H54 (cell line): ENCODE data around the gene COMMD3.
A peak's percentile ranks its signal among the peaks of the same experiment; 100 is the strongest.

Experiments
- DNase-seq: peaks from one replicate; pipeline ENCODE4 v3.0.0; 2011; ENCODE audit warnings: low spot score, mixed read lengths; ENCODE audit not compliant: insufficient read length
- FAIRE-seq: peaks from 3 replicates; lab custom pipeline; 2011; peaks lifted over from hg19 to GRCh38; lab: Jason Lieb, UNC
- POLR2A ChIP-seq: IDR thresholded peaks from 2 replicates; pipeline ENCODE4 v1.6.1; 2011; ENCODE audit warnings: low read depth, mild to moderate bottlenecking, low read length

Gene COMMD3

GRCh38 chr10:22310928-22311327 is 5.3 kb upstream of the COMMD3 start:
- TF ChIP-seq POLR2A = no peak
- DNase-seq = no peak
- no peak for FAIRE-seq

DNA sequence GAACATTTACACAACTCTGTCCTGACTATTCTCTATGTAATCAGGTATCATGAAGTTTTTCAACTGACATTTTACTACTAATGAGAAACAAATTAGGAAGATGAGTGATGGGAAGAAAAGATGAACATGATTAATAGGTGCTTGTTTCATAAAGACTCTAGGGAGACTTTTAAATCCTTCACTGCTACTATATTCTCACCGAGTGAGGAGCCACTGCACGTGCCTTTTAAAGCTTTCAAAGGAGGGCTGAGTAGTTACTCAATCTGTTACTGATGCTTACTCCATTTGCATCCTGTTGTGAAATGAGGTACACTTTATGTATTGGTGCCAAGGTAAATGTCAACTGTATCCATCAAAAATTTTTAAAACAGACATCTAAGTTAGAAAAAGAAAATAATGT is 1.3 kb upstream of the COMMD3 start:
- no peak for DNase-seq
- no peak for FAIRE-seq

GRCh38 chr10:22315455-22316285 is 518 bp upstream of the COMMD3 start:
- no peak for TF ChIP-seq POLR2A
- peak; percentile 23 for FAIRE-seq

More for the DNA sequence above, 1.3 kb upstream of the COMMD3 start:
- no peak for TF ChIP-seq POLR2A

DNA sequence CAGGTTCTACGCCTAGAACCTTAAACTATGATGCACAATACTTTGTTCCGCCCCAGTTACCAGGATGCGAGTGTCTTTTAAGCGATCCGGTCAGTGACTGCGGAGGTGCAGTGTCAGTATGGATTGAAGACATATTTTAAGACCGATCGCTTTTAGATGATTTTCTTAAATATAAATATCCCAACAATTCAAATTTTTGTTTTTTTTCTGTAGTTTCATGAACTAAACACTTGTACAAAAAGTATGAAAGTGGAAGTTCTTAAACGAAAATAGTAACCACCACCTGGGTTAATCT is 835 bp downstream of the COMMD3 start:
- TF ChIP-seq POLR2A = no peak
- DNase-seq = no peak
- peak; percentile 83 for FAIRE-seq

More at GRCh38 chr10:22315455-22316285, 518 bp upstream of the COMMD3 start:
- DNase-seq = no peak

DNA sequence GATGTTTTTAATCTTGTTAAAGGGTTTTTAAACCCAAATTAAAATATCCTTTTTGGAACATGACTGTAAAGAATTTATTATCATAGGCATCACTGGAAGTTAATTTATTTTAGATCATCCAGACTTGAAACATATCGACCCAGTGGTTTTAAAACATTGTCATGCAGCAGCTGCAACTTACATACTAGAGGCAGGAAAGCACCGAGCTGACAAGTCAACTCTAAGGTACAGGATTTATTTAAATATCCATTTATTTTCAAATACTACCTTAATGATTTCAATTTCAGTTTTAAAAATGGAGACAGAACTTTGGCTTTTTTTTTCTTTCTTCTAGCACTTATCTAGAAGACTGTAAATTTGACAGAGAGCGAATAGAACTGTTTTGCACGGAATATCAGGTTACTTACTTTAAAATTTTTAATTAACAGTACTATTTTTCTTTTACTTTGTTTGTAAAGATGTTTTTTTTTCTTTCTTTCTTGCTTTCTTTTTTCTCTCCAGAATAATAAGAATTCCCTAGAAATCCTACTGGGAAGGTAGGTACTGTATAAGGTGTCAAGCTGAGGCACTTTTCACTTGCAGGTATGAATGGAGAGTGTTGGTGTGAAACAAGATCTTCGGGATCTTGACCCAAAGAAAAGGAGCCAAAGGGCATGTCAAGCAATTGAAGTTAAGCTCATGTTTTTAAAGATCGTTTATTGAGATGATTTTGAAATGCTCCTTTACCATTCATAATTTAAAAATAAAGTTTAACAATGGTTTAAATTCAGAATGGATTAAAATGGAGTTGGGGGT is 1.8 kb downstream of the COMMD3 start:
- FAIRE-seq = no peak
- no peak for TF ChIP-seq POLR2A
- DNase-seq = no peak

DNA sequence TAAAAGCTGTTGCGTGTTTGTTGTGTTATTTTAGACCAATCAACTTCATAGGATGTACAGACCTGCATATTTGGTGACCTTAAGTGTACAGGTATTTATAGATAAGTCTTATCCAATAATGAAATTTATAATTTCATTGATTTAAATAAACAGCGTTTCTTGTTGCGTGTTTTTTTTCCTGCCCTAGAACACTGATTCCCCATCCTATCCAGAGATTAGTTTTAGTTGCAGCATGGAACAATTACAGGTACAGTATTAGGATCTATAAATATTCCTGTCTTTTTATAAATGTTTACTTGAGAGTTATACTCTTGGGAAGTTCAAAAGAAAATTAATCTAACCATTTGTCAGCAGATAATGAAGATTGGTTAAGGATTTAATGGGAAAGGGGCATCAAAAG is 2.6 kb downstream of the COMMD3 start:
- no peak for DNase-seq

DNA sequence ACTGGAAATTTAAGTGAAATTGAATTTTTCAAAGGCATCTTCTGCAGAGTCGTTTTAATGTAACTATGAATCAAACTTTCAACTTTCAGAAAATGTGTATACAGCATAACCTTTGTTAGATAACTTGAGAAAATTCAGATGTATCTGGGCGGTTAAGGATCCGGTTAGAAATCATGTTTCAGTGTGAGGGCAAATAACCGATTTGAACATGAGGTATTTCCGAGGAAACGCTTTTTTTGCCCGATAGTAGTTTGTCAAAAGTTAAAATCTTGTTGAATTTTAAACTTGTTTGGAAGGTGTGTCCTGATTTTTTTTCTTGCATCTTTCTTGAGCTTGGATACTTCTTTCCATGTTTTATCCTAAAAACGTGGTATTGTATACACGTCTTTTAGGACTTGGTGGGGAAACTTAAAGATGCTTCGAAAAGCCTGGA is 3.4 kb downstream of the COMMD3 start:
- TF ChIP-seq POLR2A = no peak
- peak; percentile 45 for FAIRE-seq

More for the DNA sequence above, 2.6 kb downstream of the COMMD3 start:
- TF ChIP-seq POLR2A = no peak
- no peak for FAIRE-seq

GRCh38 chr10:22319980-22320558 is 3.9 kb downstream of the COMMD3 start:
- DNase-seq = no peak
- TF ChIP-seq POLR2A = no peak
- peak; percentile 15 for FAIRE-seq

More for the DNA sequence above, 3.4 kb downstream of the COMMD3 start:
- DNase-seq = no peak

DNA sequence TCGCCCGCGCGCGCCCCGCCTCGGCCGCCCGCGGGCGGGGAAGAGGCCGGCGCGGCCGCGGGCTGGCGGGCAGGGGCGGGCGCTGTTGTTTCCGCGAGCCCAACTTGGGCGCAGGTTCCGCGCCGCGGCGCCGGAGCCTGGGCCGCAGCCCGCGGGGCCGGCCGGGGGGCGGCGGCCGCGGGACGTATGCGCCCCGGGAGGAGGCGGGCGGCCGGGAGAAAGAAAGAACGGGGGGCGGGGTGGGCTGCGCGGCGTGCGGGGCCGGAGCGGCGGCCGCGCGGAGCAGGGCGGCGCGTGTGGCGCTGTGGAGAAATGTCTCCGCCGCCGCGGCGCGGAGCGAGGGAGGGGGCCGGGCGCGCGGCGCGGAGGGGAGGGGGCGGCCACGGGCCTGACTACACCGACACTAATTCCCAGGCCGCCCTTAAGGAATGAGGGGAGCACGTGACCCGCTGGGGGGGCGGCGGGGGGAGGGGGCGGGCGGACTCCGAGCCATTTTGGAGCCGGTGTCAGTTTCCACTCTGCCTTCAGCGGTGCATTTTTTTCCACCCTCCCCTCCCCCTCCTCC is 4.5 kb downstream of the COMMD3 start, which contains the start of gene BMI1:
BMI1 (plus strand) TSS at position 509 of the 565 bp plus-strand sequence. CDS start 5,351 bp downstream, outside the sequence.
- peak; percentile 45 for TF ChIP-seq POLR2A
- FAIRE-seq (no peak), DNase-seq (peak; percentile 90)

- FAIRE-seq (no peak), DNase-seq (peak; percentile 68)
- TF ChIP-seq POLR2A = peak; percentile 63
These were observed 5.2 kb downstream of the COMMD3 start for GRCh38 chr10:22321156-22321923.

GRCh38 chr10:22321924-22322640 is 5.9 kb downstream of the COMMD3 start:
- DNase-seq (no peak), FAIRE-seq (no peak)
- no peak for TF ChIP-seq POLR2A

GRCh38 chr10:22322641-22323160 is 6.5 kb downstream of the COMMD3 start:
- peak; percentile 30 for FAIRE-seq
- no peak for DNase-seq
- TF ChIP-seq POLR2A = no peak
